ENCODE measurements around the gene XYLT1.

XYLT1 gene

GRCh38 chr16:17244872-17245551 lies 225.7 kb downstream of the XYLT1 start:
- no peak for ATAC-seq (ENCODE audit: low read depth)
- no peaks in the 10 kb centered on the region for H3K9me3 ChIP-seq (ENCODE audit: severe bottlenecking)
- H3K27ac ChIP-seq (ENCODE audit: poor library complexity, severe bottlenecking): no peak overlapping the region
- no peak overlapping the region for H3K4me3 ChIP-seq (ENCODE audit: severe bottlenecking)
- DNase-seq (ENCODE audit: low spot score): no peak
- no peaks in the 10 kb centered on the region for H3K36me3 ChIP-seq (ENCODE audit: low read depth)
- H3K27me3 ChIP-seq (ENCODE audit: insufficient read depth, poor library complexity, severe bottlenecking): no peaks in the 10 kb centered on the region
- no peak for TF ChIP-seq CTCF (IDR thresholded peaks at IDR 0.05; ENCODE audit: poor library complexity, severe bottlenecking)
- no peaks in the 10 kb centered on the region for H3K4me1 ChIP-seq (ENCODE audit: insufficient read depth, poor library complexity, severe bottlenecking)

- no peak overlapping the region for H3K4me3 ChIP-seq (ENCODE audit: severe bottlenecking)
- TF ChIP-seq CTCF (IDR thresholded peaks at IDR 0.05; ENCODE audit: poor library complexity, severe bottlenecking): no peak
- H3K9me3 ChIP-seq (ENCODE audit: severe bottlenecking): no peaks in the 10 kb centered on the region
- H3K36me3 ChIP-seq (ENCODE audit: low read depth): no peaks in the 10 kb centered on the region
- no peak for DNase-seq (ENCODE audit: low spot score)
- ATAC-seq (ENCODE audit: low read depth): no peak
- H3K4me1 ChIP-seq (ENCODE audit: insufficient read depth, poor library complexity, severe bottlenecking): no peaks in the 10 kb centered on the region
- no peaks in the 10 kb centered on the region for H3K27me3 ChIP-seq (ENCODE audit: insufficient read depth, poor library complexity, severe bottlenecking)
- H3K27ac ChIP-seq (ENCODE audit: poor library complexity, severe bottlenecking): no peak overlapping the region
These were observed 229.4 kb downstream of the XYLT1 start for GRCh38 chr16:17241264-17241835.

GRCh38 chr16:17238285-17239028 lies 232.3 kb downstream of the XYLT1 start:
- Histone ChIP-seq H3K4me1 (ENCODE audit: insufficient read depth, poor library complexity, severe bottlenecking) (no peaks in the 10 kb centered on the region), H3K27ac (ENCODE audit: poor library complexity, severe bottlenecking) (no peak overlapping the region), H3K36me3 (ENCODE audit: low read depth) (no peaks in the 10 kb centered on the region), H3K4me3 (ENCODE audit: severe bottlenecking) (no peak overlapping the region), H3K27me3 (ENCODE audit: insufficient read depth, poor library complexity, severe bottlenecking) (no peaks in the 10 kb centered on the region), H3K9me3 (ENCODE audit: severe bottlenecking) (no peaks in the 10 kb centered on the region)
- ATAC-seq (ENCODE audit: low read depth): no peak
- TF ChIP-seq CTCF (IDR thresholded peaks at IDR 0.05; ENCODE audit: poor library complexity, severe bottlenecking): no peak
- no peak for DNase-seq (ENCODE audit: low spot score)

GRCh38 chr16:17237350-17237944 lies 233.3 kb downstream of the XYLT1 start:
- H3K27me3 ChIP-seq (ENCODE audit: insufficient read depth, poor library complexity, severe bottlenecking): no peaks in the 10 kb centered on the region
- DNase-seq (ENCODE audit: low spot score) (no peak), ATAC-seq (ENCODE audit: low read depth) (no peak)
- H3K4me3 ChIP-seq (ENCODE audit: severe bottlenecking): no peak overlapping the region
- TF ChIP-seq CTCF (IDR thresholded peaks at IDR 0.05; ENCODE audit: poor library complexity, severe bottlenecking): no peak
- H3K27ac ChIP-seq (ENCODE audit: poor library complexity, severe bottlenecking): no peak overlapping the region
- no peaks in the 10 kb centered on the region for H3K36me3 ChIP-seq (ENCODE audit: low read depth)
- H3K4me1 ChIP-seq (ENCODE audit: insufficient read depth, poor library complexity, severe bottlenecking): no peaks in the 10 kb centered on the region
- H3K9me3 ChIP-seq (ENCODE audit: severe bottlenecking): no peaks in the 10 kb centered on the region
